GM19324 (cell line): ENCODE data around the gene ZPLD1.

Experiments
- ATAC-seq: cut with Tn5 transposase; IDR thresholded peaks from one replicate; pipeline ENCODE4 v1.9.1; 2021; ENCODE audit warnings: mild to moderate bottlenecking, moderate library complexity; ENCODE audit not compliant: unreplicated experiment, low FRiP score

Gene ZPLD1

GRCh38 chr3:102464261-102464660 lies 29.4 kb downstream of the ZPLD1 start:
- no peak for ATAC-seq

DNA sequence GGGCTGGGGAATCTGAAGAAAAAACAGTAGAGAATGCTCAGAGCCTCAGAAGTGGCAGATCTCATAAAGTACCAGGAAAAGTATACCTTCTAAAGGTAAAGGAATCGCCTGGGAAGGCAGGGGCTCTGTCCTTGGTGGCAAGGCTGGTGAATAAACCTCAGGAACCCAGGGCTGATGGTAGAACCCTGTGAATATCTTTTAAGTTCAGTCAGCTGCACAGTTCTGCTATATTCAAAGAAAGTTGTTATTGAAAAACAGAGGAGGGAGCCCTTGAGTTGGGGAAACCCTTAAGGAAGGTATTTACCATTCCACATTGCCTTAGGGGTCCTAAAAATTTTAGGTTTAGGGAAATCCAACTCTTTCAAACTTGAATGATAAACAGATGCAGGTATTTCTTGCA lies 31.2 kb downstream of the ZPLD1 start:
- no peak for ATAC-seq

DNA sequence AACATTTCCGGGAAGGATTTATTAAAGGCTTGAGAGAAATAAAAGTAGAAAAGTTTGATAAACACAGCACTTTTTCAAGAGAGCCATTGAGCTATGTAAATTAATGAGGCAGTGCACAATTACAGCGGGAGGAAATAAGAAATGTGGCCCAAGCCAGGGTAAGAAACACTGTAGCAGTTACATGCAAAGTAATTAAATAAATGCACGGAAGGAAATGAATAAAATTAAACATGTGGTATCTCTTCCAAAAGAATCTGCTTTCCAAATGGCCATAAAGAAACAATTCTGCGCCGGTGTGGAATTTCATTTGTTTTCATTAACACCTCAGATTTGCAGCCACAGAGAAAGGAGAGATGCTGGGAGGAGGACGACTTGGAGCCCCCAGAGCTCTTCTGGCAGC lies 35.3 kb downstream of the ZPLD1 start:
- ATAC-seq, result no peak

DNA sequence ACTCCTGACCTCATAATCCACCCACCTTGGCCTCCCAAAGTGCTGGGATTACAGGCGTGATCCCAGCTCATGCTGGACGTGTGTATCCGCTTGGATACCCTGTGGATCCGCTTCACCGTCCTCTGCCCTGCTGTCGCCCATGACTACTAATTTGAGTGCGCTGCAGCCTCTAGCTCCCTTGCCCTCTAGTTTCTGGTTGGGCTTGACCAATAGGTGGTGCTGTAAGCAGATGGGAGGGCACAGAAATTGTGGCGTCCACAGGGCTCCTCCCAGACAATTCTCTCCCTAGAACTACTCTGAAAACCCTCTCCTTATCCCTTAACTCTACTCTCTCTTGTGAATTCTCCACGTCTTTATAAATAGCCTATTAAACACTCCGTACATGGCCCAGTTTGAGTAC lies 36.2 kb downstream of the ZPLD1 start:
- no peak for ATAC-seq

DNA sequence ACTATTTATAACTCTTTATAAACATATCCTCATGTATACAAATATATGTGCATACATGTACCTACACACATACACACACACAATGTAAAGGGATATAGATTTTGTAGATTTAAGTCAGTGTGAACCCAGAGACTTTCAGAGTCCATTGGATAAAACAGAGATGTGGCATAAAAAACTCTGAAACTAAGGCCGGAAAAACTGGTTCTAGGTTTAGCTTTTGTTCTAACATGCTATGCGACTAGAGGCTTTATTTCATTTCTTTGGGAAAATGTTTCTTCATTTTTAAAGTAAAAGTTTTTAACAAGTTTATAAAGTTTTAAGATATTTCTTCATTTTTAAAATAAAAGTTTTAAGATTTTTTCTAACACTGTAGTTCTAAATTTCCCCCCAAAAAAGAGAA lies 36.7 kb downstream of the ZPLD1 start:
- ATAC-seq, result no peak

DNA sequence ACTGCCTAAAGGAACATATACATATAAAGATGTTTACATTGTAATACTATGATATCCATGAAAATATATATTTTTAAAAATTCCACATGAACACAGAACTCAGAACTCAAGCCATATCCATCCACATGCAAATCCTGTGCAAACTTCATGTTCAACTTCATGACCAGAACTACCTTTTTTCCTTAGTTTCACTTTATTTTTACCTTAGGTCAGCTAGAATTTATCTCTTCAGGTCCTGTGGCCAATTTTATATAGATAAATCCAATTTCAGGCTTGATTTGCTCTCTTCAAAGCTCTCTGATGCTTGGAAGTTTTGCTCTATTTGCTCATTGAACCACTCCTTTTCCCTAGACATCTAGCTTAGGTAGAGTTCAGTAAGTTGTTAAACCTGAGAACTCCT lies 38.8 kb downstream of the ZPLD1 start:
- no peak for ATAC-seq

DNA sequence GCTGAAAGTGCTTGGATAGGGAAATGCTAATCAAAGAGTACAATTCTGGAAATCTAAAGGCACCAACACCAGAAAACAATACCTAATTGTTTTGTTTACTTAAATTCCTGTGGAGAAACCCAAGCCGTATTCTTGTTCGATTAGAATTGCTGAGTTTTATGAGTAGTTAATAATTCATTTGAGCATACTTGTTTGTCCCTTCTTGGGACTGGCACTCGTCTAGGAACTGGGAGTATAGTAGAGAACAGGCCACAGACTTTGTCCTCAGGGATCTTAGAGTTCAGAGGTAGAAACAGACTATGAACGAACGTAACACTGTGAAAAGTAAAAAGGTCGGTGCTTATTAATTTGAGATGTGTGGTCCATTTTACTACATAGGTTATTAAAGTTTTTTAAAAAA lies 39.4 kb downstream of the ZPLD1 start:
- ATAC-seq, result no peak

DNA sequence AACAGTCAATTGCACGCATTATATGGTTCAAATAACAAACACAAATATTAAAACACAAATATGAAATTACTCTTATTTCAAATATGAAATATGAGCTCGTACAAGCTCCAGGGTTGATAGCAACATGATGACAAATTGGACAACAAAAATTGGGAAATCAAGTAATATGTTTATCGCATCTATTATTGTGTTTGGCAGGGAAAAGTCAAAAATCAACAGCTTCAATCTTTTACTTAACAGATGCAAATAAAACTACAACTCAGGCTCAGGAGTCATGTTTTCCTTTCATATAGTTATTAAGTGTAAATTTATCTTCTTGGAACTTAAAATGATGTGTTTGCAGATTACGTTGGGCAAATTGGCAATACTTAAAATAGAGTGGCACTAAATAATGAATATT lies 41.4 kb downstream of the ZPLD1 start:
- no peak for ATAC-seq

- no peak for ATAC-seq
Measured at GRCh38 chr3:102478160-102478559, 43.3 kb downstream of the ZPLD1 start.

DNA sequence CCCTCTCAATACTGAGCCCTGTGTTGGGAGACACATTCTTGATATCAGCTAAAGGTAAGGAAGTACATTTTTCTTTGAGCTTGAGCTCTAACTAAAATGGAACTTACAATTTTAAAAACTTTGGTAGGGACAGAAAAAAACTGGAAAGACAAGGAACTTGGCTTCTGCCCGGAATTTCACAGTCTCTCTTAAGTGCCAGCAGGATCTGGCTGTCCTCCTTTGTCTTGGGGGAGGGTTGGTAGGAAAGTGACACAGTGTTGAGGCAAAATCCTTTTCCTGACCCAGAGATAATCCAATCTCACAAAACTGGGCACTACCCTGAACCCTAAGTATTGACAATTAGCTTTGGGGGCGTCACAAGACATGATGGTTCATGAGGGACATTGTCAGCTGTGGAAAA lies 45.3 kb downstream of the ZPLD1 start:
- ATAC-seq, result no peak

DNA sequence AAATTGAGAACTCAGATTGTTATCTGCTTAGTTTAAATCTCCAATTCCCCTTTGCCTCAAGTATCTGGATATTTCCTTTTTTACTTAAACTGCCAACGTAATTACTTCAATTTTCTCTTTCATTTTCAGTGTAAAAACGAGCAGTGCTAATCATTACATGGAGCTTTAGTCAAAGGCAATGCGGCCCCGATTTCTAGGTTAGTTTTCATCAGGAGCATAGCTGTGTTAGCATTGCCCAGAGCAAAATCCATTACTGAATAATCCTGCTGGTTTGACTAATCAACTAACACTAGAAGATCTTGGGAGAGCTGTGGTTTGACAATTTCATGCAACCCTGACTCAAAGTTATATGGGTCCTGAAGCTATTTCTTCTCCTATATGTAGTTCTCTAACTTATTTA lies 46.2 kb downstream of the ZPLD1 start:
- ATAC-seq, result no peak

- no peak for ATAC-seq
Measured at GRCh38 chr3:102483556-102483955, 48.7 kb downstream of the ZPLD1 start.

DNA sequence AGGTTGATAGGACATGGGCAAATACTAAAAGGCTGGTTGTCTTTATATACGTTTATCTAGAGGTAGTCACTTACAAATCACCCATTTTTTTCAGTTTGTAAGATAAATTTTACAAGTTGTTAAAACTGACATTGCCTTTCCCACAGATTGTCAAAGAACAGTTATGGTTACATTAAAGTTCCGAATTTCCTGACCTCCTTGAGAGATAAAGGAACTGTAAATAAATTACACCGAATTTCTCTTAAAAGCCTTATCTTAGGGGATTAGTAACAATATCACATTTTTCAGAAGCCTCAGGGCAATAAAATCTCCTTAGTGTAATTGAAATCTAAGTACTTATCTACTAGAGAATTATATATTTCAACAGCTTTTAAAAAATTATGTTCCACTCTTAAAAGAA lies 49.5 kb downstream of the ZPLD1 start:
- ATAC-seq, result no peak

- ATAC-seq, result no peak
Measured at GRCh38 chr3:102485701-102486100, 50.9 kb downstream of the ZPLD1 start.

DNA sequence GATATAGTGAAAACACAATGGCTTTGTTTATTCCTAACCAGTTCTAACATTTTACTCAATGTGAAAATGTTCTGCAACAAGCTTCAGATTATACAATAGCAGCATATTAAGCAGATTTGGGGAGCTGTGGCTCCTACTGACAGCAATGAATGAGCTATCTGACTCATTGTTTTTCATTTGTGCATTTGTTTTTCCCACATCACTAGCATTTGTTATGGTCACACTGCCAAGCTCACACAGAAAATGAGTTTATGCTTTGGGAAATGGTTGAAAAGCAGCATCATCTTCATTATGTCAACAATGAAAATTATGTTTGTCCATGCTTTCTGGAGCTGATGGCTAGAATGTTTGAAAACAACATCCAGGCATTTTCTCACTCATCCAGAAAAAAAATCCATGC lies 53.5 kb downstream of the ZPLD1 start:
- no peak for ATAC-seq

GRCh38 chr3:102492300-102492699 lies 57.5 kb downstream of the ZPLD1 start:
- no peak for ATAC-seq

- ATAC-seq, result no peak
Measured at GRCh38 chr3:102497571-102497970, 62.8 kb downstream of the ZPLD1 start.

GRCh38 chr3:102505542-102505941 lies 70.7 kb downstream of the ZPLD1 start:
- ATAC-seq, result no peak

- ATAC-seq, result no peak
Measured at GRCh38 chr3:102510663-102511062, 75.8 kb downstream of the ZPLD1 start.

DNA sequence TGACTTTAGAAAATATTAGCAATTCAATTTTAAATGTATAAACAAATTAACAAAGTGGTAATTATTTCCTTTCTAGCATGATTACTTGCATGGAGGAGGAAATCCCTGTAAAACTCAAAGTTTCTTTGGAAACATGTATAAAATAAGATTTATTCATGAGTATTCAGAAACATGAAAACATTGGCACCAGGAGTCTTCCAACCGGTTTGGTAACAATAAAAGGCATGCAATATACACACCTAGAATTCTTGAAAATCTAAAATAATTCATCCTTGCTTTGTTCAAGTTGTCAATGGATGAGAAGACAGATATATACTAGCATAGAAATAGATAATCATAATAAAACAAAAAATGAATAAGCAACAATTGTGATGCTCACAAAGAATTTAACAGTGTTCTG lies 76.4 kb downstream of the ZPLD1 start:
- ATAC-seq, result no peak

- ATAC-seq, result no peak
Measured at GRCh38 chr3:102511639-102512038, 76.8 kb downstream of the ZPLD1 start.

- ATAC-seq, result no peak
Measured at GRCh38 chr3:102512734-102513504, 78.1 kb downstream of the ZPLD1 start.

- ATAC-seq, result no peak
Measured at GRCh38 chr3:102514241-102514640, 79.4 kb downstream of the ZPLD1 start.
